NB4 (cell line): ENCODE measurements around the gene LTBP4.
"Not testable (repeated sequence)": the region's sequence is repeated elsewhere in the genome, so short reads cannot be mapped to it uniquely, and the experiment has no call there.

Experiments
- DNase-seq: peaks from one replicate; pipeline ENCODE4 v3.0.0; 2010; ENCODE audit warnings: low read depth
- H3K4me3 ChIP-seq: one replicate; pipeline ENCODE4 v1.5.1; 2011; ENCODE audit warnings: mild to moderate bottlenecking, low read depth, low read length, moderate library complexity
- CTCF ChIP-seq: IDR thresholded peaks from one replicate; pipeline ENCODE4 v1.5.1; 2012; ENCODE audit warnings: low read depth, low read length
- MAX ChIP-seq: IDR thresholded peaks from 2 replicates; pipeline ENCODE4 v1.6.1; 2011; ENCODE audit warnings: low read depth, low read length
- MYC ChIP-seq: IDR thresholded peaks from 2 replicates; pipeline ENCODE4 v1.6.1; 2011; ENCODE audit warnings: low read depth, low read length
- POLR2A ChIP-seq: IDR thresholded peaks from 2 replicates; pipeline ENCODE4 v1.6.1; 2011; ENCODE audit warnings: mild to moderate bottlenecking; ENCODE audit not compliant: insufficient read length; ENCODE audit errors: extremely low read depth

LTBP4 gene

GRCh38 chr19:40621966-40622772, 21.0 kb downstream of the LTBP4 start:
- DNase-seq = no peak
- no peak overlapping the region for H3K4me3 ChIP-seq
- TF ChIP-seq MYC = no peak
- TF ChIP-seq CTCF = no peak
- no peak for TF ChIP-seq POLR2A
- no peak for TF ChIP-seq MAX

GRCh38 chr19:40622773-40623075, 21.6 kb downstream of the LTBP4 start:
- no peak for DNase-seq
- TF ChIP-seq MYC (no peak), CTCF (no peak), MAX (no peak), POLR2A (no peak)
- no peak overlapping the region for H3K4me3 ChIP-seq

- peak; percentile 49 for DNase-seq
- no peak for TF ChIP-seq MYC
- TF ChIP-seq POLR2A = no peak
- TF ChIP-seq CTCF = no peak
- no peak for TF ChIP-seq MAX
- no peak overlapping the region for H3K4me3 ChIP-seq
Measured at GRCh38 chr19:40623403-40624251, 22.5 kb downstream of the LTBP4 start.

- DNase-seq, H3K4me3 ChIP-seq: not testable (repeated sequence)
Measured at GRCh38 chr19:40624369-40625153, 23.4 kb downstream of the LTBP4 start.

- TF ChIP-seq MYC (no peak), CTCF (no peak), POLR2A (no peak), MAX (no peak)
- no peak for DNase-seq
- no peak overlapping the region for H3K4me3 ChIP-seq
Measured at GRCh38 chr19:40625406-40626120, 24.4 kb downstream of the LTBP4 start.

GRCh38 chr19:40626918-40627317, 25.7 kb downstream of the LTBP4 start:
- H3K4me3 ChIP-seq = no peak overlapping the region
- TF ChIP-seq CTCF (no peak), MYC (no peak), POLR2A (no peak), MAX (no peak)

More at GRCh38 chr19:40626918-40627317, 25.7 kb downstream of the LTBP4 start:
- no peak for DNase-seq
